GM23338 (cell line): Measurements from ENCODE around the gene CD164. TPM values are rescaled to one million over a fixed set of nuclear protein-coding genes. Genes with fewer than 3 reads are reported as not detected.
A peak's percentile ranks its signal among the peaks of the same experiment; 100 is the strongest.

Experiments
- ATAC-seq: fragments of 200-7000 bp; cut with Tn5 transposase; 3 replicates; pipeline ENCODE4 v1.9.1; 2020
- DNase-seq: peaks from one replicate; pipeline ENCODE4 v3.0.0-alpha.2; 2015; ENCODE audit warnings: low spot score
- H2AFZ ChIP-seq: fragments of 200-600 bp; sonication (generic); 2 replicates; pipeline ENCODE4 v1.8.0; 2016; ENCODE audit warnings: antibody characterized with exemption, mild to moderate bottlenecking, moderate library complexity
- H3F3A ChIP-seq: fragments of 200-600 bp; sonication (generic); replicated peaks from 2 replicates; pipeline ENCODE4 v1.8.0; 2017; ENCODE audit warnings: antibody characterized with exemption, mixed run types, low read depth
- H3K27ac ChIP-seq: fragments of 200-600 bp; sonication (generic); 2 replicates; pipeline ENCODE4 v1.6.1; 2016; ENCODE audit warnings: low read depth
- H3K27me3 ChIP-seq: fragments of 200-600 bp; sonication (generic); 2 replicates; pipeline ENCODE4 v1.8.0; 2016; ENCODE audit warnings: mild to moderate bottlenecking, mixed run types, moderate library complexity; ENCODE audit not compliant: insufficient read depth
- H3K36me3 ChIP-seq: fragments of 200-600 bp; sonication (generic); 2 replicates; pipeline ENCODE4 v1.8.0; 2016; ENCODE audit warnings: mild to moderate bottlenecking; ENCODE audit not compliant: insufficient read depth
- H3K4me1 ChIP-seq: fragments of 200-600 bp; sonication (generic); 2 replicates; pipeline ENCODE4 v1.8.0; 2016; ENCODE audit warnings: mild to moderate bottlenecking, moderate library complexity; ENCODE audit not compliant: insufficient read depth
- H3K4me2 ChIP-seq: fragments of 200-600 bp; sonication (generic); 2 replicates; pipeline ENCODE4 v1.7.1; 2017; ENCODE audit warnings: mixed run types
- H3K4me3 ChIP-seq: fragments of 200-600 bp; sonication (generic); 2 replicates; pipeline ENCODE4 v1.6.1; 2016; ENCODE audit warnings: mixed run types
- H3K79me2 ChIP-seq: fragments of 200-600 bp; sonication (generic); replicated peaks from 2 replicates; pipeline ENCODE4 v1.8.0; 2017; ENCODE audit warnings: mild to moderate bottlenecking; ENCODE audit not compliant: insufficient read depth
- H3K9me2 ChIP-seq: fragments of 200-600 bp; sonication (generic); 2 replicates; pipeline ENCODE4 v1.8.0; 2017; ENCODE audit not compliant: insufficient read depth
- H4K20me1 ChIP-seq: fragments of 200-600 bp; sonication (generic); replicated peaks from 2 replicates; pipeline ENCODE4 v1.8.0; 2017; ENCODE audit warnings: mild to moderate bottlenecking; ENCODE audit not compliant: insufficient read depth
- H3K27ac Mint-ChIP-seq: 2 replicates; pipeline ENCODE4 v1.8.0; 2020; ENCODE audit warnings: inconsistent platforms, mild to moderate bottlenecking, moderate library complexity, mixed read lengths
- H3K27me3 Mint-ChIP-seq: 3 replicates; pipeline ENCODE4 v1.8.0; 2022; ENCODE audit warnings: low read depth, mild to moderate bottlenecking, moderate library complexity, mixed read lengths, inconsistent platforms; ENCODE audit not compliant: insufficient read depth, poor library complexity
- H3K36me3 Mint-ChIP-seq: 3 replicates; pipeline ENCODE4 v1.8.0; 2021; ENCODE audit warnings: low read depth, mild to moderate bottlenecking, inconsistent platforms, moderate library complexity, mixed read lengths
- H3K4me1 Mint-ChIP-seq: 3 replicates; pipeline ENCODE4 v1.8.0; 2020; ENCODE audit warnings: mild to moderate bottlenecking, inconsistent platforms, mixed read lengths
- H3K4me3 Mint-ChIP-seq: 3 replicates; pipeline ENCODE4 v1.8.0; 2021; ENCODE audit warnings: moderate library complexity, mild to moderate bottlenecking, inconsistent platforms, mixed read lengths
- H3K9me3 Mint-ChIP-seq: 3 replicates; pipeline ENCODE4 v1.8.0; 2020; ENCODE audit warnings: moderate library complexity, mild to moderate bottlenecking, inconsistent platforms, mixed read lengths
- CREB1 ChIP-seq: fragments of 250-450 bp; sonication (Bioruptor Pico); IDR thresholded peaks from 2 replicates; pipeline ENCODE4 v1.5.0; 2020; ENCODE audit warnings: low read depth, mild to moderate bottlenecking, moderate library complexity
- EZH2 ChIP-seq: fragments of 200-600 bp; sonication (generic); IDR thresholded peaks from one replicate; pipeline ENCODE4 v1.8.0; 2017; ENCODE audit warnings: antibody characterized with exemption, mild to moderate bottlenecking, low read depth; ENCODE audit not compliant: unreplicated experiment
- EZH2phosphoT487 ChIP-seq: fragments of 200-600 bp; sonication (generic); IDR thresholded peaks from one replicate; pipeline ENCODE4 v1.8.1; 2018; ENCODE audit warnings: antibody characterized with exemption; ENCODE audit not compliant: unreplicated experiment
- JUNB ChIP-seq: IDR thresholded peaks from one replicate; pipeline ENCODE4 v1.6.1; 2016; ENCODE audit warnings: antibody characterized with exemption; ENCODE audit not compliant: unreplicated experiment
- POLR2AphosphoS5 ChIP-seq: IDR thresholded peaks from 2 replicates; pipeline ENCODE4 v1.6.1; 2016; ENCODE audit warnings: antibody characterized with exemption, low read depth
- STAT1 ChIP-seq: IDR thresholded peaks from one replicate; pipeline ENCODE4 v1.6.1; 2016; ENCODE audit warnings: antibody characterized with exemption; ENCODE audit not compliant: unreplicated experiment
- ZNF331 ChIP-seq: fragments of 250-450 bp; sonication (Bioruptor Pico); IDR thresholded peaks from 2 replicates; pipeline ENCODE4 v1.5.0; 2020; ENCODE audit warnings: low read depth, mild to moderate bottlenecking, moderate library complexity
- ZNF462 ChIP-seq: fragments of 250-450 bp; sonication (Bioruptor Pico); IDR thresholded peaks from 2 replicates; pipeline ENCODE4 v1.5.0; 2020; ENCODE audit warnings: mild to moderate bottlenecking, moderate library complexity
- polyA plus RNA-seq: library from polyadenylated mRNA; unstranded; fragments of >200 nt; fragmentation: Nextera tagmentation; extraction: Ambion mirVana; gene quantifications from 2 replicates; pipeline ENCODE4 v1.2.1, GENCODE V29; 2016
- total RNA-seq: library from RNA; depleted of rRNA; stranded (reverse); fragments of >200 nt; shearing (Covaris generic); gene quantifications from 2 replicates; pipeline ENCODE4 v1.2.3, GENCODE V29; 2014

The CD164 gene
- total and polyA plus RNA-seq, 2 experiments from 2014 or later, result 81.0 to 83.8 TPM

- no peak for TF ChIP-seq STAT1
- no peak for TF ChIP-seq CREB1 (CRISPR knock-in tag)
- no peak for TF ChIP-seq ZNF331 (CRISPR knock-in tag)
- no peak for TF ChIP-seq JUNB
- no peak for TF ChIP-seq EZH2phosphoT487
- TF ChIP-seq ZNF462 (CRISPR knock-in tag), result no peak
- TF ChIP-seq POLR2AphosphoS5, result no peak
- TF ChIP-seq EZH2, result no peak
- peaks cover 3% of the 10 kb centered on the region; the same call in 1 of the 3 replicates for H3K4me1 Mint-ChIP-seq
- H3K27me3 Mint-ChIP-seq, result no peaks in the 10 kb centered on the region
- Histone ChIP-seq H3K79me2 (no peaks in the 10 kb centered on the region), H4K20me1 (no peaks in the 10 kb centered on the region), H3K4me2 (no peak overlapping the region), H3K27me3 (no peaks in the 10 kb centered on the region), H3K36me3 (no peaks in the 10 kb centered on the region), H3F3A (no peaks in the 10 kb centered on the region), H3K4me1 (peaks cover 3% of the 10 kb centered on the region; the same call in 1 of the 2 replicates), H2AFZ (peak overlapping the region; percentile 66; the same call in 1 of the 2 replicates), H3K4me3 (no peak overlapping the region), H3K27ac (no peak overlapping the region), H3K9me2 (no peaks in the 10 kb centered on the region)
- no peak for ATAC-seq
- no peak overlapping the region for H3K27ac Mint-ChIP-seq
- H3K9me3 Mint-ChIP-seq, result no peaks in the 10 kb centered on the region
- H3K4me3 Mint-ChIP-seq, result no peak overlapping the region
- no peak for DNase-seq
- H3K36me3 Mint-ChIP-seq, result no peaks in the 10 kb centered on the region
These were observed 59.4 kb downstream of the CD164 start for GRCh38 chr6:109322825-109323224.
